ENCODE data around the gene RPN2. TPM values are rescaled to one million over a fixed set of nuclear protein-coding genes. Genes with fewer than 3 reads are reported as not detected.

RPN2 gene
- total RNA-seq, 1 experiment from 2014 or later = 234 TPM

- Histone ChIP-seq H2BK5ac (ENCODE audit: insufficient read length, low read length) (no peak overlapping the region), H3K4ac (ENCODE audit: low read depth, low read length) (no peak overlapping the region), H3K14ac (ENCODE audit: insufficient read depth, low read length) (no peak overlapping the region), H2BK12ac (ENCODE audit: insufficient read length, low read depth, low read length) (no peak overlapping the region), H3K27me3 (ENCODE audit: insufficient read depth, low read length) (no peaks in the 10 kb centered on the region), H4K5ac (ENCODE audit: insufficient read length, low read depth, low read length) (no peak overlapping the region), H3K4me2 (ENCODE audit: insufficient read depth, insufficient read length, low read length) (no peak overlapping the region), H2BK120ac (ENCODE audit: low read depth, low read length, poor library complexity, severe bottlenecking) (no peak overlapping the region), H2AK5ac (ENCODE audit: insufficient read length, low read length) (no peak overlapping the region), H3K18ac (ENCODE audit: insufficient read length, low read depth, low read length) (no peak overlapping the region), H2BK15ac (ENCODE audit: low read depth, low read length) (no peak overlapping the region), H2BK20ac (ENCODE audit: low read depth, low read length, poor library complexity, severe bottlenecking) (no peak overlapping the region), H3K27ac (ENCODE audit: insufficient read length, low read depth, low read length) (no peak overlapping the region), H4K20me1 (ENCODE audit: control insufficient read depth, insufficient read depth, insufficient read length) (no peaks in the 10 kb centered on the region), H3K56ac (ENCODE audit: insufficient read length, low read depth, low read length) (no peak overlapping the region), H3K4me1 (ENCODE audit: insufficient read depth, low read length) (no peaks in the 10 kb centered on the region), H3K79me1 (ENCODE audit: insufficient read depth, low read depth, low read length, poor library complexity, severe bottlenecking) (no peaks in the 10 kb centered on the region), H3K9ac (ENCODE audit: extremely low read depth, insufficient read length, low read length) (no peak overlapping the region), H2AFZ (ENCODE audit: low read length) (no peak overlapping the region), H3K79me2 (ENCODE audit: insufficient read depth, low read length) (no peaks in the 10 kb centered on the region), H4K91ac (ENCODE audit: insufficient read length, low read depth, low read length) (no peak overlapping the region), H3K23ac (ENCODE audit: insufficient read length, low read depth, low read length) (no peak overlapping the region), H3K23me2 (ENCODE audit: insufficient read length, low read depth, low read length, poor library complexity, severe bottlenecking) (no peaks in the 10 kb centered on the region), H3T11ph (ENCODE audit: low read length) (no peak overlapping the region), H4K8ac (replicated peaks; ENCODE audit: insufficient read length, low read depth, low read length) (no peak overlapping the region), H3K9me3 (ENCODE audit: control insufficient read depth, low read depth, low read length) (no peaks in the 10 kb centered on the region)
- no peak for DNase-seq
- H3K4me1 Mint-ChIP-seq = peaks cover 25 to 36% of the 10 kb centered on the region in 2 experiments
- no peak overlapping the region for H3K27ac Mint-ChIP-seq
- H3K4me3 Mint-ChIP-seq = no peak overlapping the region
- no peaks in the 10 kb centered on the region for H3K36me3 Mint-ChIP-seq (ENCODE audit: insufficient read depth in 1 of 3, low read depth in 3 of 3)
- no CpG with 5 or more reads among the region's 6 CpGs for WGBS (ENCODE audit: extremely low coverage, insufficient read length, low lambda C conversion rate)
- H3K27me3 Mint-ChIP-seq (ENCODE audit: low read depth) = peaks cover 7% of the 10 kb centered on the region
- no peaks in the 10 kb centered on the region for H3K9me3 Mint-ChIP-seq
- TF ChIP-seq CTCF (conservative IDR thresholded peaks at IDR 0.05) = no peak
Measured at GRCh38 chr20:37284691-37285161, 105.6 kb downstream of the RPN2 start.
